CD4-positive, alpha-beta T cell treated with Interleukin-1 beta for 1 hour (primary cell): ENCODE measurements around the gene RGMB.

Experiments used
- DNase-seq, 2 donors: peaks; one replicate each; pipeline ENCODE4 v3.0.0-alpha.2; 2020 to 2022

RGMB gene

GRCh38 chr5:98786191-98786853, 12.9 kb downstream of the RGMB start:
- no peak for DNase-seq

DNA sequence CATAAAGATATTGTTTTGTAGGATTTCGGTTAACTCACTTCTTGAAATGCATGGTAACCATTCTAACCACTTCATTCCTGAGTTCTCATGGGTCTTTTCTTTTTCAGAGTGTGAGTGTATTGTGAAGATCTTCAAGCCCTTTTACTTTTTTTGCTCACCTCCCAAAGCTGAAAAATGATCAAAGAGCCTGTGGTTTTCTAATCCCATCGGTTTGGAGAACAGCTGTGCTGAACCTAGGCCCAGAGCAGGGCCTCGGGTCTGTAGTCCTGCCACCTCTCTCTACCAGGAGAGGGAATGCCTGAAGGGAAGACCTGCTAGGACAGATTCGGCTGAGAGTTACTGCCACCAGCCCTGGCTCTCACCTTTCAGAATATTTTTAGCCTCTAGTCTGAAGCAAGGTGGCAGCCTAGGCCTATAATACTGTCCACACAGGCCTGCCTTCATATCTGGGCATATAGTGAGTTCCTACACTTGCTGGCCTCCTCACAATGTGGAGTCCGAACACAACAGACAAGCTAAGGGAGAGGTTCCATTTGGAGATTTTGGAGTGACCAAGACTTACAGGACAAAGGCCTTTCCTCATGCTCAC, 13.8 kb downstream of the RGMB start:
- no peak for DNase-seq

DNA sequence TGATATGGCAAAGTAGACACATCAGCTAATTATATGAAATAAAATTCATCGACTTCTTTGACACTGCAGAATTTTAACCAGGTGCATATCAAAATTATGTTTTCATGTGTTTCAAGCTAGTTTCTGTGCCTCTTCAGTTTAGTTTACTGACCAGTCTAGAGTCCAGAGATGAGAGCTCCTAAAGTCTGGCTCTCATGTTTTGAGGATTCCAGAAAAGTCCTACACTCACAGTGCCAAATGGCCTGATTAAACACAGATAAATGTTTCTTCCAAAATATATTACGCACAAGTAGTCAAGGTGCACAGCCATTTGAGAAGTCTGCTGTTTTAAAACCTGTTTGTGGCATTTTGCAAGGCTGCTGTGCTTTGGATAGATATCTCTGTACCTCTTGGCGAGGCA, 15.6 kb downstream of the RGMB start:
- no peak for DNase-seq

GRCh38 chr5:98791001-98791519, 17.6 kb downstream of the RGMB start:
- DNase-seq, result no peak

- no peak for DNase-seq
Observed at GRCh38 chr5:98791898-98792580, 18.6 kb downstream of the RGMB start.

GRCh38 chr5:98793223-98793622, 19.8 kb downstream of the RGMB start:
- DNase-seq, result no peak

- DNase-seq, result no peak
Observed at GRCh38 chr5:98794001-98794400, 20.5 kb downstream of the RGMB start.

DNA sequence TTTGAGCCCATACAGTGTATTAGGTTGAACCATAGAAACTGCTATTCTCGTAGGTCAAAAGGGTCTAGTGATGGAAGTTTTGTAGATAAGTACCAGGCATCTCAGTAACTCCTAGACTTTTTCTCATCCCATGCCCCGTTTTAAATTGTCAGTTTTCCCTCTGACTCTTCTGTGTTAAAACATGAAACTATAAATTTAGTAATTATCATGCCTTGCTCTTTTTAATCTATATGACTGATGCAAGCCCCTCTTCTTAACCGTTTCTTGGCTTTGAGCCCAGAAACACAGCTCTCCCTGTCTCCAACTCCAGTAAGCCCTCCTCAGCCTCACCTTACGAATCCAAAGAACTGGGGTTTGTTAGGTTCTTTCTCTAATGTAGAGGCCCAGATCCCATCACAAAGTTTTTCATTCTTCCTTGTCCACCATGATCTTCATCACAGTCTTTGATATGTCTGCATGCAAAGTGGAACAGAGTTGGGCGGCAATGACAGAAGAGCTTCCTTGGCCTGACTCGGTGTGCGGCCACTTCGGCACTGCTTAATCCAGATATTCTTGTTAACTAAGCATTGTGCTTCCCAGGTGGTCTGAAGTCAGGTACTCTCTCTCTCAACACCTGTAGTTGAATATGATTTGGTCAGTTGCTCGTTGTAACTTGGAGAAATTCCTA, 21.1 kb downstream of the RGMB start:
- DNase-seq, result no peak

DNA sequence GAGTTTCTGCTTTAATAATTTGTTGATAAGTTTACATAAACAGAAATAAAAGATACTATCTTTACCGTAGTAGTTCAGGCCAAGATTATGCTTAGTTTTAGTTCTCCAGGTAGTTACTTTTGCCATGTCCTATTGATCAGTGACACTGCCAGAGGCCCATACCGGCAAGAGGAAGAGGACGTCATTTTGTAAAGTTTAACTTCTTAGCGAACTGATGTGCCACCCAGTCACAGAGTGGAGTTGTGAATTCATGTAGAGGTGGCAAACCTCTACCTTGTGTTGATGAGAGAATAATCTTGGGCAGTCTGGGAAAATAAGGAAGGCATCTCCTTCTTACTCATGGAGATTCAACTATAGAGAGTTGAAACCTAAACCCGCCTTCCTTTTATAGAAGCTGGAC, 21.8 kb downstream of the RGMB start:
- DNase-seq, result no peak

- peak; percentile 12 to 61 for DNase-seq
Observed at GRCh38 chr5:98796197-98796972, 22.9 kb downstream of the RGMB start.

DNA sequence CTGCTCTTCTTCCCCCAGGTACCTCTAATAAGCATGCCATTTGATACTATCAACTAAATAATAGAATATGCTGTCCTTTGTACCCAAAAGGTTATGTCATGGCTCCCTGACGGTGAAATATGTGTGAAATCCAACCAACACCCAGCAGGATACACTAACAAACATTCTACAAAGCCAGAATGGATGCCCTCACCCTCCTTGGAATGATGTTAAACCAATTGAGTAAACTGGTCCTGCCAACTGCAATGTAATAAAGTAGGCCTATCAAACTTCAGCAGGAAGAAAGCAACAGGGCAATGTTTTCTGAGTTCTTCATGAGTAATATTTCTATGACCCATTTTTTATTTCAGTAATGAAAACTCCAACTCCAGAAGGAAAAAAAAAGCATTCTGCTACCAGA, 24.9 kb downstream of the RGMB start:
- no peak for DNase-seq

DNA sequence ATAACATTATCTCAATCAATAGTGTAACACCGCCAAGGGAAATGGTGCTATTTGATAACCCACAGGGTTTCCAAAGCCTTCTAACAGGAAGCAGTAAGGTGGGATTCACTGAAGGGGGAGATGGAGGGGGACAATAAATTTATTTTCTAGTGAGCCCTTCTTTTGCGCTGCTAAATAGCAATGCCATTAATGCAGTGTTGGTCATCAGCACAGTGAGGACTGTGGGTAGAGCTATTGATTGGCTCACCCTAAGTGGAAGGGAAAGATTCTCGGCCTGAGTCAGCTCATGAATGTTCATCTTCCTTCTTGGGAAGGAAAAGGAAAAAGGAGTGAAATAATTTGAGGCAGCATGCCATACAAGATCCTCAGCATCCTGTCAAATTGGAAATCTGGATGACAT, 25.4 kb downstream of the RGMB start:
- no peak for DNase-seq

DNA sequence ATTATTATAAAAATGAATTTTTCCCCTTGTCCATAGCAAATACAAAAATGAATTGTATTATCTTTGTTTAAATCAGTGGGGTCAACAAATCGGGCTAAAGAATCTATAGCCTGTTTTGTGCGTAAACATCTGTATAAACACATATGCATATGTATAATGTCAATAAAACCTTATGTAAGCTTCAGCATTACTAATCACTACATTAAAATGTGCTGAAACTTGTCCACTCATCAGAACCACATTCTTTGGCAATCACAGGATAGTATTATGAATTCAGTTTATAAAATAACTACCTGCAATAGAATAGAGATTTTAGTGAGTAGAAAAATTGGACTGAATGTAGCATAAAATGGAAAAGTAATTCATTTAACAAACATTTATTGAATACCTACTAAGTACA, 30.6 kb downstream of the RGMB start:
- no peak for DNase-seq

GRCh38 chr5:98805070-98805469, 31.6 kb downstream of the RGMB start:
- DNase-seq, result no peak

DNA sequence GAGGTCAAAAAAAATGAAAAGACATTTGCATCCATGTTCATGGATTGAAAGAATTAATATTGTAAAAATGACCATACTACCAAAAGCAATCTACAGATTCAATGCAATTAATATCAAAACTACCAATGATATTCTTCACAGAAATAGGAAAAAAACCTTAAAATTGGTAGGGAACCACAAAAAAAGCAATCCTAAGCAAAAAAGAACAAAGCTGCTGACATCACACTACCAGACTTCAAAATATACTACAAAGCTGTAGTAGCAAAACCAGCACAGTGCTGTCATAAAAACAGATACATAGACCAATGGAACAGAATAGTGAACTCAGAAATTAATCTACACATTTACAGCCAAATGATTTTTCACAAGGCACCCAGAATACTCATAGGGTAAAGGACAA, 34.3 kb downstream of the RGMB start:
- DNase-seq, result no peak

DNA sequence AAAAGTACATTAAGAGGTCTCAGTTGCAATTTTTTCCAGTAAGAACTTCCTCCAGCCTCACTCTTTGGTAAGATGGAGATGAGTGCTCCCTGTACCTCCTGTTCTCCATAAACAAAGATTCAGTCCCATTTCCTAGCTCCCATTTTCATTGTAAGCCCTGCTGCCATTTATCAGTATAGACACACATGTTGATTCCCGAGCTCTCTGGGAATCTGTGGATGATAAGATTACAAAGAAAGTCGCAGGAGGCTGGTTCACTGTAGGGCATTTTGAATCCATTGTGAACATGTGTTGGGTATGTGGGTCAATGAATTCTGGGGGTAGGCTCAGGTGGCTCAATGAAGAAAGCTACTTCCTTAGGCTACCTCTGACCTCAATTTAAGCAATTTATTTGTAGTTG, 36.7 kb downstream of the RGMB start:
- DNase-seq, result no peak

DNA sequence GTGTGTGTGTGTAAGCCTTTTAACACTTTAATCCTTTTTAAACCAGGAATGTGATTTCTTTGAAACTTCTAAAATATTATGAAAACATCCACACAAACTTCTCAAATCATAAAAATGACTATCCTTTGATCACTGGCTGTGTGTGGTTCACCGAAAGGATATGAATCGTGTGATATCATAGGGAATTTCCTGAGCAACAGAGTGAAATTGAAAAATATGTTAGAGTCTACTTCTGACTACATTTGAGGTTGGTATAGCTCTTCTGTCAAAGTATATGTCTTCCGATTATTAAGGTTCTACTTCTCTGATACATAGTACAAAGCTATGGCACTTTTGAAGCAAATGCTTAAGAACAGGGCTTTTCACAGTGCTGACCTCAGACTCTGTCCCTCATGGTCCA, 40.3 kb downstream of the RGMB start:
- DNase-seq, result no peak

DNA sequence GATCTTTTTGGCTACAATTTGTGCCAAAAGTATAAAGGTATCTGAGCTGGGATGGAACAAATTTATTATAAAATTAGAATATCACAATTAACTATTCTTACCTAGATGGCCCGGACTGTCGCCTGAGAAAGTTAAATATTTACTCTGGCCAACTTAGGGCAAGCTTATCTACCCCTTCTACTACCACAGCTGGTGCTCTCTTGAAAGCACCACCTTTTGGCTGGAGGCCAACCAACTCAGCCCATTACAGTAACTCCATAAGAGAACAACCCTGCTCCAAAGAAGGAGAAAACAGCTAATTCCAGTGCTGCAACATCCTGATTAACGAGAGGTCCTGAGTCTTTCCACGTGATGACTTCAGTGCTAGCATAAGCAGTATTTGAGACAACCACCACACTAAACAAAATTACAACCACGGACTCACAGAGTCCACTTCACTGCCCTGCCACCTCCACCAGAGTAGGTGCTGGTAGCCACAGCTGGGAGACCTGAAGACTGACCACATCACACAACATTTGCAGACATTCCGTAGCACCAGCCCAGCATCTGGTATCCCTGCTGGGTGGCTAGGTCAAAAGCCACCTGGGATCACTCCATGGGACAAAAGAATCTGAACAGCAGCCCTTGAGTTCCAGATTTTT, 43.2 kb downstream of the RGMB start:
- no peak for DNase-seq

GRCh38 chr5:98825582-98826375, 52.3 kb downstream of the RGMB start:
- no peak for DNase-seq

- DNase-seq, result peak in 1 of 2 donors; percentile 19
Observed at GRCh38 chr5:98827161-98827560, 53.7 kb downstream of the RGMB start.

GRCh38 chr5:98827588-98828284, 54.3 kb downstream of the RGMB start:
- no peak for DNase-seq
